Prostate gland (tissue), 2 donors: ENCODE results near the gene IPO13.

Source experiments
- CTCF ChIP-seq, 4 experiments: fragments of 200-600 bp in 2 of 4; fragments of 450-650 bp in 2 of 4; sonication (generic) in 2 of 4; IDR thresholded peaks; 1 replicate in 3 of 4; 2 replicates in 1 of 4; pipeline ENCODE4 v1.5.1; 2016 to 2019; ENCODE audit warnings: antibody characterized with exemption in 4 of 4, mild to moderate bottlenecking in 2 of 4, moderate library complexity in 2 of 4
- POLR2A ChIP-seq: fragments of 450-650 bp; IDR thresholded peaks from one replicate; pipeline ENCODE4 v1.6.1; 2016; ENCODE audit warnings: antibody characterized with exemption, mild to moderate bottlenecking

- TF ChIP-seq CTCF (IDR thresholded peaks at IDR 0.05): no peak
- TF ChIP-seq POLR2A: no peak
Measured at GRCh38 chr1:43930949-43931275, 15.8 kb upstream of the IPO13 start.
